HepG2 (cell line): ENCODE data around the gene FLRT2. TPM values are rescaled to one million over a fixed set of nuclear protein-coding genes. Genes with fewer than 3 reads are reported as not detected.

Experiments used
- ATAC-seq: fragments of 200-7000 bp; cut with Tn5 transposase; 3 replicates; pipeline ENCODE4 v1.9.1; 2020; ENCODE audit warnings: mild to moderate bottlenecking, moderate library complexity
- BruUV-seq: library from RNA; stranded (reverse); fragments of 400-500 nt; replicated peaks from 2 replicates; lab custom pipeline; 2021; lab: Mats Ljungman, UMichigan
- CTCF ChIA-PET: fragments of 300-600 bp; formaldehyde crosslinking; extraction: SDS; loops from one replicate; lab custom pipeline; 2021; ENCODE audit warnings: low total read pairs, inconsistent platforms, low intra/inter-chr PET ratio; lab: Yijun Ruan, JAX
- POLR2A ChIA-PET: fragments of 350-600 bp; sonication (Branson Sonifier 250); formaldehyde crosslinking; loops from one replicate; lab custom pipeline; 2020; ENCODE audit warnings: antibody characterized with exemption, inconsistent platforms; lab: Yijun Ruan, JAX
- DNase-seq: peaks from one replicate; pipeline ENCODE4 v3.0.0-alpha.2; 2015; ENCODE audit warnings: low spot score
- FAIRE-seq: peaks from 3 replicates; lab custom pipeline; 2011; peaks lifted over from hg19 to GRCh38; lab: Jason Lieb, UNC
- H2AFZ ChIP-seq: one replicate; pipeline ENCODE4 v1.6.1; 2011; ENCODE audit warnings: low read length, inconsistent platforms
- H3K27ac ChIP-seq: fragments of 300-600 bp; 3 replicates; pipeline ENCODE4 v1.8.0; 2011; ENCODE audit warnings: mixed run types, mild to moderate bottlenecking, mixed read lengths, low read length, inconsistent platforms; ENCODE audit not compliant: insufficient read depth; ENCODE audit errors: extremely low read length
- H3K27me3 ChIP-seq, 2 experiments: fragments of 200-600 bp in 1 of 2; 2 replicates in 1 of 2; 3 replicates in 1 of 2; pipeline versions ENCODE4 v1.6.0 to v1.8.0; 2011; ENCODE audit warnings: low read length in 2 of 2, mild to moderate bottlenecking in 2 of 2, moderate library complexity in 2 of 2, inconsistent platforms in 1 of 2; ENCODE audit not compliant: insufficient read depth in 2 of 2, control insufficient read depth in 1 of 2
- H3K36me3 ChIP-seq, 2 experiments: fragments of 200-600 bp in 1 of 2; replicated peaks in 1 of 2; 2 replicates in 1 of 2; 3 replicates in 1 of 2; pipeline versions ENCODE4 v1.5.1 to v1.8.0; 2011; ENCODE audit warnings: low read length in 2 of 2, inconsistent platforms in 1 of 2; ENCODE audit not compliant: insufficient read depth in 2 of 2, control insufficient read depth in 1 of 2
- H3K4me1 ChIP-seq: 2 replicates; pipeline ENCODE4 v1.5.1; 2012; ENCODE audit warnings: low read length, inconsistent platforms; ENCODE audit not compliant: insufficient read depth
- H3K4me2 ChIP-seq: 2 replicates; pipeline ENCODE4 v1.6.0; 2011; ENCODE audit warnings: low read depth, low read length, inconsistent platforms
- H3K4me3 ChIP-seq, 3 experiments: fragments of 200-600 bp in 1 of 3; sonication (generic), shearing (Covaris generic) in 1 of 3; replicated peaks in 1 of 3; 2 replicates each; pipeline ENCODE4 v1.5.1; 2011 to 2016; ENCODE audit warnings: low read length in 3 of 3, inconsistent platforms in 2 of 3, low read depth in 2 of 3, mild to moderate bottlenecking in 2 of 3, control low read depth in 1 of 3, mixed read lengths in 1 of 3; ENCODE audit not compliant: insufficient read depth in 1 of 3
- H3K79me2 ChIP-seq: one replicate; pipeline ENCODE4 v1.6.1; 2011; ENCODE audit warnings: low read length, inconsistent platforms; ENCODE audit not compliant: insufficient read depth
- H3K9ac ChIP-seq: 2 replicates; pipeline ENCODE4 v1.6.0; 2011; ENCODE audit warnings: mild to moderate bottlenecking, low read depth, low read length, inconsistent platforms; ENCODE audit not compliant: insufficient read depth
- H3K9me3 ChIP-seq: 2 replicates; pipeline ENCODE4 v1.5.1; 2012; ENCODE audit warnings: mild to moderate bottlenecking, low read length
- H4K20me1 ChIP-seq: 2 replicates; pipeline ENCODE4 v1.6.0; 2011; ENCODE audit warnings: inconsistent platforms, mild to moderate bottlenecking, low read length, moderate library complexity; ENCODE audit not compliant: insufficient read depth
- ATAD3A ChIP-seq: sonication (generic); formaldehyde crosslinking; IDR thresholded peaks from 2 replicates; pipeline ENCODE4 v1.4.0; 2020; ENCODE audit warnings: missing genetic modification reagents
- MTA3 ChIP-seq: sonication (generic); formaldehyde crosslinking; IDR thresholded peaks from 2 replicates; pipeline ENCODE4 v1.4.0; 2020; ENCODE audit warnings: missing genetic modification reagents
- PHF20 ChIP-seq: sonication (generic); formaldehyde crosslinking; IDR thresholded peaks from 2 replicates; pipeline ENCODE4 v1.5.0; 2020; ENCODE audit warnings: mild to moderate bottlenecking, missing genetic modification reagents
- PHF8 ChIP-seq: sonication (generic); formaldehyde crosslinking; IDR thresholded peaks from 2 replicates; pipeline ENCODE4 v1.5.0; 2020; ENCODE audit warnings: missing genetic modification reagents
- SAFB2 ChIP-seq: sonication (generic); formaldehyde crosslinking; IDR thresholded peaks from 2 replicates; pipeline ENCODE4 v1.5.1; 2020; ENCODE audit warnings: missing genetic modification reagents, low read depth, mild to moderate bottlenecking, borderline replicate concordance
- SP5 ChIP-seq: IDR thresholded peaks from 2 replicates; pipeline ENCODE4 v1.6.1; 2016; ENCODE audit warnings: low read depth, borderline replicate concordance
- TOE1 ChIP-seq: sonication (generic); formaldehyde crosslinking; IDR thresholded peaks from 2 replicates; pipeline ENCODE4 v1.4.0; 2020; ENCODE audit warnings: mild to moderate bottlenecking, missing genetic modification reagents
- ZBTB8A ChIP-seq: sonication (generic); formaldehyde crosslinking; IDR thresholded peaks from 2 replicates; pipeline ENCODE4 v1.4.0; 2020; ENCODE audit warnings: mild to moderate bottlenecking, low read depth, missing genetic modification reagents, borderline replicate concordance
- ZNF326 ChIP-seq: sonication (generic); formaldehyde crosslinking; IDR thresholded peaks from 2 replicates; pipeline ENCODE4 v1.4.0; 2020; ENCODE audit warnings: missing genetic modification reagents, borderline replicate concordance
- ZNF670 ChIP-seq: sonication (generic); formaldehyde crosslinking; IDR thresholded peaks from 2 replicates; pipeline ENCODE4 v1.8.0; 2022; ENCODE audit warnings: mild to moderate bottlenecking, missing genetic modification reagents, borderline replicate concordance
- ZNF703 ChIP-seq: sonication (generic); formaldehyde crosslinking; IDR thresholded peaks from 2 replicates; pipeline ENCODE4 v1.5.1; 2020; ENCODE audit warnings: missing genetic modification reagents, mild to moderate bottlenecking, moderate library complexity, borderline replicate concordance
- WGBS: methylation state at CpG from one replicate; pipeline ENCODE4 v1.1.6; 2017; ENCODE audit warnings: low lambda C conversion rate; 5-methylcytosine and 5-hydroxymethylcytosine counted together
- in situ Hi-C: cut with HindIII; loops from 2 replicates; pipeline ENCODE4 v1.10.0; 2017; ENCODE audit warnings: low pct_unique_long_range_greater_than_20kb; ENCODE audit not compliant: extremely low pct_ligation_motif_present
- intact Hi-C: fragments of 100-400 bp; cut with micrococcal nuclease; formaldehyde crosslinking; loops from one replicate; pipeline ENCODE4 v1.10.0; 2022; ENCODE audit not compliant: unreplicated experiment
- polyA plus RNA-seq, 8 experiments: library from polyadenylated mRNA; depleted of rRNA in 3 of 8; stranded (reverse) in 7 of 8; unstranded in 1 of 8; fragments of >200 nt; fragmentation: Illumina TruSeq in 4 of 8; extraction: Trizol in 4 of 8; gene quantifications; 2 replicates each; pipeline versions ENCODE4 v1.2.1 to v1.2.3, GENCODE V29; 2011 to 2016; ENCODE audit warnings: low read depth in 4 of 8, missing spikeins in 1 of 8, mixed read lengths in 1 of 8; ENCODE audit not compliant: insufficient read depth in 1 of 8
- total RNA-seq, 5 experiments: library from RNA; depleted of rRNA; stranded (reverse); fragments of >200 nt; fragmentation: Illumina TruSeq; extraction: Trizol; gene quantifications; 2 replicates each; pipeline ENCODE4 v1.2.3, GENCODE V29; 2016; ENCODE audit warnings: low read depth in 1 of 5
- TF ChIP-seq, protein P1 (sequence below): sonication (generic); formaldehyde crosslinking; IDR thresholded peaks from 2 replicates; pipeline ENCODE4 v1.8.0; 2022; ENCODE audit warnings: mild to moderate bottlenecking, missing genetic modification reagents, borderline replicate concordance

Gene FLRT2
- total and polyA plus RNA-seq, 2 of the 13 experiments (the other 11 are each of a cell fraction or from before 2014, with no cell fraction given), result not detected

DNA sequence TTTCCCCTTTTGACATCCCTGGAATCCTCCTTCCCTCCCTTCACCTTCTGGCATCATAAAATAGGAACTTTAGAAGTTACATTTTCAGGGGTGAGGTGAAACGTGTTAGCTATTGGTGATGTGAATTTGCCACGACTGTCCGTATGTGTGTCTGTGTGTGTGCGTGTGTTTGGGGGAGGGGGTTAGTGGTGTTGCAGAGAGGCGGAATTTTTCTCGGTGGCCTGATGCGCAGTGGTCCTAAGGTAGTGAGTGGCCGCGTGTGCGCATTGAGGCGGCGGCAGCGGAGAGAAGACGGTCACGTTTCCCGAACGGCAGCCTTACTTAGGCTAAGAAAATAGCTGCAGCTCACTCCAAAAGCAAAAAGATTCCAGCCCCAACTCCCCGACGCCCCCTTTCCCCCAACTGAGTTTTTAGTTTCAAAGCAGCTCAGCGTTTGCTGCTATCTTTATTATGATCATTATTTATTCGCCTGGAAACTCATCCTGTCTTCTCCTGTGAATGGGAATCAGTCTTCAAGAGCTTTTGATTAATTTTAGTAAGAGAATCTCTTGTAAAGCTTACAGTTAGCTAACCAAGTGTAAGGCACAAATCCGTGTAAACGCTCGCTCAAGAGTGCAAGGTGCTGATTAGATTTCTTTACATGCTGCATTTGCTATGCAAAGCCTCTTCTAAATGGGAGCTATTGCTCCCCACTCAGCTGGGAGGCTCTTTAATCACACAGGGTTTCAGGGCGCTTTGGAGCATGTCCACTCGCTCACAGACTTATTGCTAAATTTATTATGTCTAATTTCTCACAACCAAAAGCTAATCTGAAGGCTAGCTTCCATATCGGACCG, 4.7 kb downstream of the FLRT2 start:
- no peak for DNase-seq
- no peak overlapping the region for H3K27ac ChIP-seq
- TF ChIP-seq SP5 (CRISPR knock-in tag) (no peak), ZBTB8A (CRISPR knock-in tag) (no peak), ZNF703 (CRISPR knock-in tag) (no peak), ZNF670 (CRISPR knock-in tag) (no peak), PHF20 (CRISPR knock-in tag) (no peak), ATAD3A (no peak), TOE1 (CRISPR knock-in tag) (no peak), ZNF326 (CRISPR knock-in tag) (no peak), PHF8 (CRISPR knock-in tag) (no peak), SAFB2 (no peak), MTA3 (CRISPR knock-in tag) (no peak)
- TF ChIP-seq, protein P1, sequence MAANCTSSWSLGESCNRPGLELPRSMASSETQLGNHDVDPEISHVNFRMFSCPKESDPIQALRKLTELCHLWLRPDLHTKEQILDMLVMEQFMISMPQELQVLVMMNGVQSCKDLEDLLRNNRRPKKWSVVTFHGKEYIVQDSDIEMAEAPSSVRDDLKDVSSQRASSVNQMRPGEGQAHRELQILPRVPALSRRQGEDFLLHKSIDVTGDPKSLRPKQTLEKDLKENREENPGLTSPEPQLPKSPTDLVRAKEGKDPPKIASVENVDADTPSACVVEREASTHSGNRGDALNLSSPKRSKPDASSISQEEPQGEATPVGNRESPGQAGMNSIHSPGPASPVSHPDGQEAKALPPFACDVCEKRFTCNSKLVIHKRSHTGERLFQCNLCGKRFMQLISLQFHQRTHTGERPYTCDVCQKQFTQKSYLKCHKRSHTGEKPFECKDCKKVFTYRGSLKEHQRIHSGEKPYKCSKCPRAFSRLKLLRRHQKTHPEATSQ, result no peak
- no peaks in the 10 kb centered on the region for H4K20me1 ChIP-seq
- no peak for ATAC-seq
- no peaks in the 10 kb centered on the region for H3K36me3 ChIP-seq
- no peak for FAIRE-seq
- no TSS peak for BruUV-seq
- ChIA-PET CTCF (no interaction called here), POLR2A (no interaction called here)
- no peak overlapping the region for H3K4me2 ChIP-seq
- no peak overlapping the region for H3K4me3 ChIP-seq
- H2AFZ ChIP-seq, result no peak overlapping the region
- 28% methylated on average over 28 of the region's 28 CpGs for WGBS
- H3K27me3 ChIP-seq, result peaks cover 4 to 40% of the 10 kb centered on the region in 2 experiments
- in situ Hi-C loops, result no loop called here
- H3K9me3 ChIP-seq, result peaks cover 14% of the 10 kb centered on the region; the same call in 1 of the 2 replicates
- H3K4me1 ChIP-seq, result no peaks in the 10 kb centered on the region
- no peak overlapping the region for H3K9ac ChIP-seq
- H3K79me2 ChIP-seq, result no peaks in the 10 kb centered on the region
- intact Hi-C loops, result no loop called here
